DMS153 (cell line): Measurements from ENCODE around the gene BIRC3.

Experiments used
- DNase-seq: peaks from one replicate; lab custom pipeline; 2025; lab: John Stamatoyannopoulos, UW

Gene BIRC3

DNA sequence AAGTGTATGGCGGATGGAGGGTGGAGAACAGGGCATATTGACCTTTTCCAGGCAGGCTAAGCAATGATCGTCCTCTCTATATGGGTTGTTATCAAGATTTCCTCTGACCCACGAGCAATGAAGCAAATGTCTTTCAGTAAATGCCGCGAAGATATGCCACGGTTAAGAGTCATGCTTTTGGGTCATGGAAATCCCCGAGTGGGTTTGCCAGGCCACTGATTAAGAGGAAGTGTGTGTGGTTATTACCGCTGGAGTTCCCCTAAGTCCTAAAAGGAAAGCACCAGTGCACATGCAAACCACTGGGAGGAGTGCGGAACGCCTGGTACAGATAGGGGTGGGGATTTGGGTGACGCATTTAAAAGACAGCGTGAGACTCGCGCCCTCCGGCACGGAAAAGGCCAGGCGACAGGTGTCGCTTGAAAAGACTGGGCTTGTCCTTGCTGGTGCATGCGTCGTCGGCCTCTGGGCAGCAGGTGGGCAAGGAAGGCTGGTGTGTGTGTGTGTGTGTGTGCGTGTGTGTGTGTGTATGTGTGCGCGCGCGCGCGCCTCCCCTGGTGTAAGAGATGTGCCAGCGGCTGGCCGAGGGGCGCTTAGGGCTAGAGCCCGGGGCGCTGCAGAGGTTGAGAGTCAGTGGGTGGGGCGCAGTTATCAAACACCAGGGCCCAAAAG, at the start of gene BIRC3:
BIRC3 (plus strand) TSS at position 386 of the 669 bp plus-strand sequence. CDS start 7,026 bp downstream, outside the sequence.
- DNase-seq, result peak; percentile 92

DNA sequence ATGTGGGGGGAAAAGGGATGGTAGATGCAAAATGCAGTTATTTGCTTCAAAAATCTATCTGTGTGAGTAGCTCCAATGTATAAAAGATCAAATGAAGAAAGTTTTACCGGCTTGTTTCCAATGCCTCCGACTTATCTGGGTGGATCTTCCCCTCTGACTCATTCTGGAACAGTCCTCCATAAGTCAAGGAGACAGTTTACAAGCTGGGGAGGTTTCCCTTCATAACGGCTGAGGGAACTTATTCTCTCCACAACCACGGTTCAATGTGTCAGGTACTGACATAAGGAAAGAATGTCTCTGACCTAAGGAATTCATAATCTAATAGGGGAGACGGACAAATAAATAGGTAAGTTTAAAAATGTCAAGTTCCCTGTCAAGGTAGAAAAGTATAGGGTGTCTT, 49.7 kb upstream of the BIRC3 start:
- DNase-seq, result no peak

DNA sequence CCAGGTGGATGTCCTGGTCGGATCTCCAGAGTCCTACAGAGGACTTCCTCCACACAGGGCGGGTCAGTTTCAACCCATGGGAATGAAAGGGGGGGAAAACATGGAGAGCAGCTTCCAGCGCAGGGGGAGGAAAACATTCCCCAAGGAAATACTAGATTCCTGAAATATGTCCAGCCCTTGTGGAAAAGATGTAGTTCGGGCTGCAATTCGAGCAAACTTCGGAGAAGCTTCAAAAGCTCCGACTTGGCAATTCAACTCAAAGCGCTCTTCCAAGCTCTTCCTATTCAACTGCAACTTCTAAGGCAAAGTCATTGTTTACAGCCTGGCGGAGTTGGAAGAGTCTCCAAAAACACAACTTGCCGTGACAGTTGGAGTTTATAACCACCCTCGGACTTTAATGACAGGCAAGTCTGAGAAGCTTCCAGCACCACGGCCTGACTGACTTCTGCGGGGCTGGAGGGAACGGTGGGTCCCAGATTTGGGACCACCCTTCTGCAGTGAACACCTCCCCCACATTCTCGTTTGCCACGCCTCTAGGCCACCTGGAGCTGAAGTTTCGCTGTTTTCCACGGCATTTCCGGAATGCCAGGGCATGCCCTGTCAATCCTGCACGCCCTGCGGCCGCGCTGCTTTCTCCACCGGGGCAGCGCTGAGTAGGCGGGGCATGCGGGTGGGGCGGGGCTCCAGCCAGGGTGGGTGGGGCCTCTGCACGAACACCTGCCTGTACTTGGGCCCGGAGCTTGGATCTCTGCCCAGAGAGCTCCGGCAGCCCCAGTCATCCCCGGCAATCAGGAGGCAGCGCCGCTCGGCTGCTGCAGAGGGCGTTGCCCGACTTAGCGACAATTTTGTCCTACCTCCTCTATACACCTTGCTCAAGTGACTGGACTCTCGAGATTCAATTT, 49.0 kb upstream of the BIRC3 start:
- DNase-seq, result peak; percentile 93

DNA sequence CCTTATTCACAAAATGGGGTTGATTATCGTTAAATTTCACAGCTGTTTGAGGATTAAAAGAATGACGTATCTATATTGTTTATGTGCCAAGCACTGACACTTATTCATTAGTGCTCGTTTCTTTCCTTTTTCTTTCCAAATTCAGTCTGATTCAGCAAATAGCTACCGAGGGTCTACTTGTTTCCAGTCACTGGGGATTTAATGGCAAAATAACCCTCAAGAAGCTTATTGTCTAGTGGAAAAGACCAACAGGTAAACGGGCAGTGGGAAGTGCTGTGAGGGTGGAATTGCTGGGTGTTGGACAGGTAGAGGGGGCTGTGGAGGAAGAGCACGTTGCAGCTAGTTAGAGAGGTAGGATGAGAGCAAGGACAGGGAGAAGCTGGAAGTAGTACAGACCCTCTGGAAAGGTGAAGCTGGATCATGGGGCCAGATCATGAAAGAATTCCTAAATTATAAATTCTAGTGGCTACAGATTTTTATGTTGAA, 48.3 kb upstream of the BIRC3 start:
- DNase-seq, result no peak

DNA sequence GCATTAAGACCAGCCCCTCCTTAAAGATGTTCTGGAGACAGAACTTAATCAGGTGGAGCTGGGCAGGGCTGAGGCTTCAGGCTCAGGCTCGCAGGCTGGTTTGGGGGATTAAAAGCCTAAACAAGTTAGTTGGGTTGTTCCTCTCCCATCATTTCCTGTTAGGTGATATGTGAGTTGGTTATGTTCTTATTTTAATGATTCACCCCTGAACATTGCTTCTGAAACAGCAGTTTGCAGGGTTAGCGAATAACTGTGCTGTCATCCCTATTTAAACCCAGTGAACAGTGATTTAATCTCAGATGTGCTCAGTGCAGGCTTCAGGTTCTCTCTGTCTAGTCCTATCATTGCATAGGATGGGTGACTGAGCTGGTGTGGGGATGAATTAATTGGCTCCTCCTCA, 47.4 kb upstream of the BIRC3 start:
- no peak for DNase-seq

DNA sequence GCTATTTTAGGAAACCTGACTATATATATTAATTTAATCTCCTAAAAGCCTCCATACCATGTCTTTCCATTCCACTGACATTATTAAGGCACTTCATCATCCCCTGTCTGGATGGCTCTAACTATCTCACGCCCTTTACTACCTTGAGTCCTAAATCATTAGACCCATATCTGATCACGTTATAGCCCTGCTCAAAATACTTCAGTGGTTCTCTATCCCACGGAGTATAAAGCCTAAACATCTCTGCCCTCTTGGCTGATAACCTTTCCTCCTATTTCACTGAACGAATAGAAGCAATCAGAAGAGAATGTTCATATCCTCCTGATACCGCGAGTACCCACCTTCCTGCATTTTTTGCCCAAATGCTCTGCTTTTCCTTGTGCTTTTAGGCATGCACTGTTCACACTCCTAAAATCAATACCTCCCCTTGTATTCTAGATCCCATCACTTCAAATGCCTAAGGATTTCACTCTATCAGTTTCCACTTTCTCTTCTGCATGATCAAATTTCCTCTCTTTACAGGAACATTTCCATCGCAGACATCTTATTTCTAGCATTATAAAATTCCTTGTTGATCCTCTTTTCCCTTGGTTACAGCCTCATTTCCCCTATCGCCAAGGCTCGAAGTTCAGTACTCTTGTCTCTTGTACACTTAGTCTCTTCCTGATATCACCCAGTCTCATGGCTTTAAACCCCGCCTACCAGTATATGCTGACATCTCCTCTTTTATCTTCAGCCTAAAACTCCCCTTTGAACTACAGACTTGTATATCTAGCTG, 45.0 kb upstream of the BIRC3 start:
- DNase-seq, result no peak

DNA sequence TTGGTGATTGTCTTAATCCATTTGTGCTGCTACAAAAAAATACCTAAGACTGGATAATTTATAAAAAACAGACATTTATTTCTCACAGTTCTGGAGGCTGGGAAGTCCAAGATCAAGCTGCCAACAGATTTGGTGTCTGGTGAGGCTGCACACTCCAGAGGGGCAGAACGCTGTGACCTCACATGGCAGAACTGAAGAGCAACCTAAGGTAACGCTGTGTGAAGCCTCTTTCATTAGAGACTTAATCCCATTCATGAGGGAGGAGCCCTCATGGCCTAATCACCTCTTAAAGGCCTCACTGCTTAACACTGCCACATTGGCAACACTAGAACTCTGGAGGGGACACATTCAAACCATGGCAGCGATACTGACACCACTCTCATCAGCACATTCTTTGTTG, 42.7 kb upstream of the BIRC3 start:
- no peak for DNase-seq

DNA sequence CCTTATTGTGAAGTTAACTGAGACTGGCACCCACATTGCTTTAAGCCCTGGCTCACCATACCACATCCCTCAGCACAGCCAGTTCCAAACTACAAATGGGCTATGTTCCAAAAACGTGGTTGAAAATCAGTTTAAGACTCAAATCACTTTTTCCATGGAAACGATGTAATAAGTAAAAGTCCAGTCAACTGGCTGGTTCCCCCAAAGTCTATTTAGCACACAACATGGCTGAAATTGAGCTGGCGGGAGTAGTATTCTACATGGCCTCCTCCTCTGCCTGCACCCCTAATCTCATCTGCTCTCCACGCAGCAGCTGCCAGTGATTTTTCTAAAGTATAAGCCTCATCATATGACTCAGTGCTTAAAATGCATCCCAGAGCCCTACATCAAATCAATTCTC, 40.9 kb upstream of the BIRC3 start:
- DNase-seq, result no peak

DNA sequence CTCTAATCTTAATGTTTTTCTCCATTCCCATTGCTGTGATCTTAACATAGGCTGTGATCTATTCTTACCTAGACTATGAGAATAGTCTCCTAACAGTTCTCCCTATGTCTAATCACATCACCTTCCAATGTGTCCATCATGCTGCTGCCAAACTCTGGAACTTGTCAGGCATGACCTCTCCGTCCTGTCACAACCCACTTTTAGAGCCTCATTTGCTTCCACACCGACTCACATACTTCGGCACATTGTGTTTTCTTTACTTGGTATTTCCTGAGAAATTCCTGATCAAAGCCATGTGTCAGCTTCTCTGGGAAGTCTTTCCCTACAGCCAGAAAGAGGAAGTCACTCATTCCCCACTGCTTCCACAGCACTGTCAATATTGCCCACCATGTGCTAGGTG, 40.5 kb upstream of the BIRC3 start:
- no peak for DNase-seq

DNA sequence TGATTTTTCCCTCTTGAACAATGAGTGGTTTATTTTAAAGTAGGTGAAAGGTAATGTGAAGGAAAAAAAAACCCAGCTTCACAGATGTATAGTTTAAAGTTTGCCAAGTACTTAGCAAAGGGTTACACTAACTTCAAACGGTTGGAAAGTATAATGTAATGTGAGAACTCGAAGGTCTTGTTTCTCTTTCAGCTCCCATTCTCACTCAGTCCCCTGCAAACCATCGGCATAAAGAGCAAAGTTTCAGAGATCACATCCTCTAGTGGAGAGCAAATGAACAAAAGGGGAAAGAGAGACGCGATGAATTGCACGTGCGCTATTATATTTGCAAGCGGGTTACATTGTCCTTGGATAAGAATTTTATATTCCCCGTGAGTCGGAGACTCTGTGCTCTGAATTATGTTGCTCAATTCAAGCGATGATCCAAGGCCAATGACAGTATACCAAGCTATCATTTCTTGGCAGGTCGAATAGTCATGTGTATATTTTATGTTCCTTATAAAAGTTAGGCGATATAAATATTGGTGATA, 37.6 kb upstream of the BIRC3 start:
- DNase-seq, result no peak

DNA sequence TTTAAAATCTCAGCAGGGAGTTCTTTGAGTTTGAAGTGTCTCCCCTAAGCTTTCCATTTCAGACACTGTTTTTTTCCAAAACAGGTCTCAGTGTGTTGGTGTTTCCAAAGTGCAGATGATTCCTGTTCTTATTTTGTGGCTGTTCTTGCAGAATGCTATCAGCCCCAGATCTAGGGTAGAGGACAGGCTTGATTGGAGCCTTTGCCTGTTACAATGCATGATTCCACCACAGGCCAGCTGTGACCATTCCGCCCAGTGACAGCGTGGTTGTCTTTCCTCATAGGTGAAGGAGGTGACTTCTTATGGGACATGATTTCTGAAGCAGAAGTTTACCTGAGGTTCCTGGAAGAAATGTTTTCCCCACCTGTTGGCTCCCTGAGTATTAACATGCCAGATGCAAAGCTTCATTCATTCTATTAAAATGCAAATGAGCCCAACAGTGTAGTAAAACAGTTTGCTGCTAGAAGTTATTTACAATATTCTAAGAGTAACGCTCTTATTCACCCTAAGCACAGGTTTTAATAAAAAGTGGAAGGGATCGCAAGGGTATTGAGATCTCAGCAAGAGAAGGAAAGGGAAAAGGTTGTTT, 36.9 kb upstream of the BIRC3 start:
- no peak for DNase-seq

DNA sequence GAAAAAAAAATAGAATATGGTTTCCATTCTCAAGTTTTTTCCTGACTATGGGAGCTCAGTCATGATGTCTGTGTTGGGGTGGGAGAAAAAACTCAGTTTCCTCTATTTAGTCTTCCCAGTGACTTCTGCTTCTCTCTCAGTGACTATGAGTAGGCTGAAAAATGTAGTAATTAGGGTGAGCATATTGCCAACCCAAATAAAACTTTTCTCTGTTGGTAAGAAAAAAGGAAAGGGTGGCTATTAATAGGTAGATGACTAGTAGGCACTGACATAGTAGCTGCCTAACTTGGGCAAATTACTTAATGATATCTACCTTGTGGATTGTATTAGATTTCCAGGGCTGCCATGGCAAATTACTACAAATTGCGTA, 34.2 kb upstream of the BIRC3 start:
- no peak for DNase-seq

DNA sequence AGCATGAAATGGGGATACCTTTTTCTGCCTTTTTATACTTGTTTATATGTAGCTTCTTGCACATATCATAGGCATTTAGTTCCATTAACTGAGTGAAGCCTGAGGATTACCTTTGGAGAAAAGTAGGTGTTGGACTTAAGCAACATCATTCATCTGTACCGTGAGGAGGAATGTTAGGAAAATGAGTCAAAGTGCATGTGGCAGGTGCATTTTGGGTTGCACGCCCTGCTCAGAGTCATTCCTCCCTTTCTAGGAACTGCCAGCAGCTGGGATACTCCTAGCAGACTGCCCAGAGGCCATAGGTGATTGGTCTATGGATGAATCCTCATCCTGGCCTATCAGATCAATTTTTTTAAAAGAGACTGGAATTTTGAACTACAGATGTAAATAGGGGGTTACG, 33.3 kb upstream of the BIRC3 start:
- no peak for DNase-seq

DNA sequence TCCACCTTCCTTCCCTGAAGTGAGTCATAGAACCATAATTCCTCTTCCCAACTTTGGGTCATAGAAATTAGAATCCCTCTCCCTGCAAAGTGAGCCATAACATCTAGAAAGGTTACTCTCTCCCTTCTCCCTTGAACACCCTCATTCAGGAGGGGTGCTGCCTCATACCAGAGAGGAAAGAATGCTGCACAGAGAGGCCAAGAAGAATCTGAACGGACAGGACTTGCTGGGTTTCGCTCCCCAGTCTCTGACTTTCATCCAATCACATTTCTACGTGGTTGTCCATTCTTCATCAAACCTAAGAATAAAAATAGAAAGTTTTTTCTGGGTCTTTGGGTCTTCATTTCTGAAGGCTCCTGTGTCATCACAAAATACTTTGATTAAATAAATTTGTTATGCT, 31.0 kb upstream of the BIRC3 start:
- DNase-seq, result no peak

DNA sequence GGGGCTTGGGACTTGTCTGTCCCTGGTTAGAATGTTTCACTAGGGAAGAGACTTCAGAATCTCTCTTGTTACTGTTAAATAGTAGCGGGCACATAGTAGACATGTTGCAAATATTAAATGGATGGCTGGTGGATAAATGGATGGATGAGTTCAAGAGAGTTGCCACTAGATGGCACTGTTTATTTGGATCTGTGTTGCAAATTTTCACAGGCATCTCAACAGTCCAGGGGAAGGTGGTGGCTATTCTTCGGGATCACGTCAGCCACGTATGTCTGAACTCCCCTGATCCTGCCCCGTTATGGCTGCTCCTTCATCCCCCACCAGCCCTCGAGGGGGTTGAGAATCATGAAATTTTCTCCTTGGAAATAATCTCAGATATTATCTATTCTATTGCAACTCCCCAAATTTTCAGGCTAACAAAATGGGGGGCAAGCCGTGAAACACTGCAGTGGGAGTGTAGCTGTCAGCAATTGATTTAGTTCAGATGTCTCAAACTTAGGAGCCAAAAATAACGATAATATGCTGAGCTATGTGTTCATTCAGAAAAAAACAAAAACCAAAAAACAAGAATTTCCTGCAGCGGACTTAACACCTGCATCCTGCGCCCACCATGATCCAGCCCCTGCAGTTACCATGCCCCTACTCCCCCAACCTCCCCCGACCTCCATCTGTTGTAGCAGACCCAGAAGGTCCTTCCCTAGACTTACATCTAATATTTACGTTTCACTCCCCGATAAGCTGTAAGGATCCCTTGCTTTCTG, 29.1 kb upstream of the BIRC3 start:
- DNase-seq, result peak; percentile 37

DNA sequence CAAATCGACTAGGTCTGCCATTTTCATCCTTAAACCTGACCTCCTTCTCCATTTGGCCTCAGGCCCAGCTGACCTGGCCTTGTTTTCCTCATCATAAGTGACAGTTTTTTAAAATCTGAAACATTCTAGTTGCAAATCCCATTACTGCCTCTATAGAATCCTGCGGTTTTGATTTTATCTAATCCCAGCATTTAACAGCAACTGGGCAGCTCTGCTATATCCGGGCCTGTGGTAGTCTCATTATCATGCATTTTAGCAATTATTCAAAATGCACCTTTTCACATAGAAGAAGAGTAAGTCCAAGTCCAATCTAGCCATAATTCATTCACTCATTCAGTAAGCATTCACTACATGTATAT, 28.6 kb upstream of the BIRC3 start:
- DNase-seq, result no peak

DNA sequence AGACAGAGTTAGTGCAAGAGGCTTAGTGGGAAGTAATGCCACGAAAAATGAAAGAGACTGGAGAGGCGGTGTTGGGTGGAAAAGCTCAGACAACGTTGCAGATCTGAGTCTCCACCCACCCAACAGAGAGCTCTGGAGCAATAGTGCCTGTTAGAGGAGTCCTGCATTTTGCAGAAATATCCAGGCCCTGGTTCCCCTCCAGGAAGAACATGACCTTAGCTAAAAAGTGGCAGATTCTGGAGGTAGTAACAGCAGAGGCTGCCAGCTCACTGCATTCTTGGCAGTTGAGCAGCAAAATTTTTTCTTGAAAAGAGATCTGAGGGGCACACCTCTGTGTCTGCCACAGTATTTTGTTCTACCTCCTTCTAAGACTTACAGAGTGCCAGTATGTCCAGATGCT, 27.7 kb upstream of the BIRC3 start:
- DNase-seq, result no peak

DNA sequence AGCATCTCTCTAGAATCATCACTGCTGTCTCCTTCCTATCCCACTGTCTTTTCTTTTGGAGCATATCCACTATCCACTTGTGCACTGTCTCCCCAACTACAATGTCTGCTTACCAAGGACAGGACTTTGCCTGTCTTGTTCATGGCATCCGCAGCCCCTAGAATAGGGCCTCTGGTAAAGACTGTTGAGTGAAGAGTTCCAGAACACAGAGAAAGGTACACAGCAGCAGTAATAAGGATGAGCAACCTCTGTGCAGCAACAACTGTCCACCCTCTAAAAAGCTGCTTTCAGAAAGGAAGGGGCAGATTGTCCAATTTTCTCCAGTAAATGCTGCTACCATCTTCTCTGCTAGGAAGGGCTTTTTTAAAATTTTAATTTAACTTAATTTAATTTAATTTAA, 25.5 kb upstream of the BIRC3 start:
- DNase-seq, result no peak

DNA sequence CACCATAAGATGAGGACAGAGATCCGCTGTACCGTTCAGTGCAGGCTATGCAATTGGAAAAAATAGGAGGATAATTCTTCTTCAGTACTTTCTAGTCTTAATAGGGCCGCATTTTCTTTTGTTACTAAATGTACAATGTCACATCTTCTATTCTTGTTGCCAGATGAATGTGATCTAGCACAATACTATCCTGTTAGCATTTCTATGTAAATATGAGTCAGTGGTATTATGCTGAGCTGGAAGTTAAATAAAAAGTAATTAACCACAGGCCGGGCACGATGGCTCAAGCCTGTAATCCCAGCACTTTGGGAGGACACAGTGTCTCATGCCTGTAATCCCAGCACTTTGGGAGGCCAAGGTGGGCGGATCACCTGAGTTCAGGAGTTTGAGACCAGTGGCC, 24.4 kb upstream of the BIRC3 start:
- no peak for DNase-seq

DNA sequence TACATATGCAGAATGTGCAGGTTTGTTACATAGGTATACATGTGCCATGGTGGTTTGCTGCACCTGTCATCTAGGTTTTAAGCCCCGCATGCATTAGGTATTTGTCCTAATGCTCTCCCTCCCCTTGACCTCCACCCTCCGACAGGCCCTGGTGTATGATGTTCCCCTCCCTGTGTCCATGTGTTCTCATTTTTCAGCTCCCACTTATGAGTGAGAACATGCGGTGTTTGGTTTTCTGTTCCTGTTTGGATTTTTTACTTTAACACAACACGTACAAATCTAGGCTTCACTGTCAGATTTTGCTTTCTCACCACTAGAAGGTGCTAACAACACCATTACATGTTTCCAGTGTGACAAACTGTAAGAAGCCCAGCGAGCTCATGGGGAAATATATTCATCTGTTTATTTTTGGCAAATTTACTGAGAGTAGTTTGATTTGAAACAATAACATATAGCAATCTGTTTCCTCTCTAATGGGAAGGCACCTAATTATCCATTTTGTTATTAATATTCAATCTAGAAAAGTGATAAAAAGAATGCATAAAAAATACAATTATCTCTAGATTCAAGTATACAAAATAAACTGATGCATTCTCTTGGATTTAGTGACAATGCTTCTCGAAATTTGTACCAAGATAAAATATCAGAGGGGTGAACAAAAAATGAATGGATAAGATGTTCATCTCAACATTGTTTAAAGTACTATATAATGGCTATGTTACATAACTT, 23.2 kb upstream of the BIRC3 start:
- peak; percentile 18 for DNase-seq

DNA sequence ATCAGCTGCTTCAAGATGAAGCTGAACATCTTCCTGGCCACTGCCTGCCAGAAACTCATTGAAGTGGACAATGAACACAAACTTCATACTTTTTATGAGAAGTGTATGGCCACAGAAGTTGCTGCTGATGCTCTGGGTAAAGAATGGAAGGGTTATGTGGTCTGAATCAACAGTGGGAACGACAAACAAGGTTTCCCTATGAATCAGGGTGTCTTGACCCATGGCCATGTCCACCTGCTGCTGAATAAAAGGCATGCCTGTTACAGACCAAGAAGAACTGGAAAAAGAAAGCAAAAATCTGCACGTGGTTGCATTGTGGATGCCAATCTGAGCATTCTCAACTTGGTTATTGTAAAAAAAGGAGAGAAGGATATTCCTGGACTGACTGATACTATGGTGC, 22.2 kb upstream of the BIRC3 start:
- DNase-seq, result no peak
